Endothelial cell of hepatic sinusoid (primary cell): ENCODE measurements around the gene PCDHGC4.

ENCODE experiments used
- in situ Hi-C: cut with HindIII; loops from 2 replicates; pipeline ENCODE4 v1.10.0; 2017; ENCODE audit warnings: low sequenced_read_pairs

PCDHGC4 gene

GRCh38 chr5:141525653-141526052, 40.8 kb downstream of the PCDHGC4 start:
- in situ Hi-C loops = no loop called here

- in situ Hi-C loops = no loop called here
These were observed 42.6 kb downstream of the PCDHGC4 start for GRCh38 chr5:141527426-141527825.

- in situ Hi-C loops = no loop called here
These were observed 43.6 kb downstream of the PCDHGC4 start for GRCh38 chr5:141528291-141528984.

- in situ Hi-C loops = no loop called here
These were observed 44.2 kb downstream of the PCDHGC4 start for GRCh38 chr5:141529002-141529401.

GRCh38 chr5:141529873-141530272, 45.0 kb downstream of the PCDHGC4 start:
- in situ Hi-C loops = no loop called here

GRCh38 chr5:141532726-141533125, 47.9 kb downstream of the PCDHGC4 start:
- in situ Hi-C loops = no loop called here

- in situ Hi-C loops = no loop called here
These were observed 49.1 kb downstream of the PCDHGC4 start for GRCh38 chr5:141533897-141534296.

- in situ Hi-C loops = no loop called here
These were observed 49.8 kb downstream of the PCDHGC4 start for GRCh38 chr5:141534492-141535213.
